Measurements from ENCODE around the gene FAM193A. TPM values are rescaled to one million over a fixed set of nuclear protein-coding genes. Genes with fewer than 3 reads are reported as not detected.
A peak's percentile ranks its signal among the peaks of the same experiment; 100 is the strongest.
"Not testable (repeated sequence)": the region's sequence is repeated elsewhere in the genome, so short reads cannot be mapped to it uniquely, and the experiment has no call there.

FAM193A gene
- total RNA-seq, 1 donor from 2014 or later = 29.2 TPM

GRCh38 chr4:2728221-2728620 is 191.8 kb downstream of the FAM193A start:
- no peak for DNase-seq (ENCODE audit: low read depth)

GRCh38 chr4:2728806-2729532 is 192.5 kb downstream of the FAM193A start:
- DNase-seq (ENCODE audit: low read depth) = no peak

GRCh38 chr4:2729533-2729875 is 193.1 kb downstream of the FAM193A start:
- no peak for DNase-seq (ENCODE audit: low read depth)

GRCh38 chr4:2731907-2732317 is 195.5 kb downstream of the FAM193A start:
- no peak for DNase-seq (ENCODE audit: low read depth)

- DNase-seq (ENCODE audit: low read depth) = no peak
Measured at GRCh38 chr4:2732526-2732925, 196.1 kb downstream of the FAM193A start.

GRCh38 chr4:2733001-2733843 is 196.8 kb downstream of the FAM193A start:
- no peak for DNase-seq (ENCODE audit: low read depth)

GRCh38 chr4:2733844-2734574 is 197.6 kb downstream of the FAM193A start:
- no peak for DNase-seq (ENCODE audit: low read depth)

GRCh38 chr4:2734612-2735011 is 198.2 kb downstream of the FAM193A start:
- DNase-seq (ENCODE audit: low read depth) = peak; percentile 48

- DNase-seq (ENCODE audit: low read depth) = no peak
Measured at GRCh38 chr4:2735869-2736268, 199.4 kb downstream of the FAM193A start.

GRCh38 chr4:2738296-2738695 is 201.8 kb downstream of the FAM193A start:
- DNase-seq (ENCODE audit: low read depth) = not testable (repeated sequence)

- DNase-seq (ENCODE audit: low read depth) = no peak
Measured at GRCh38 chr4:2741626-2742025, 205.2 kb downstream of the FAM193A start.

- no peak for DNase-seq (ENCODE audit: low read depth)
Measured at GRCh38 chr4:2742081-2742822, 205.8 kb downstream of the FAM193A start.

- DNase-seq (ENCODE audit: low read depth) = no peak
Measured at GRCh38 chr4:2742823-2743517, 206.5 kb downstream of the FAM193A start.

- no peak for DNase-seq (ENCODE audit: low read depth)
Measured at GRCh38 chr4:2743518-2744445, 207.3 kb downstream of the FAM193A start.

- DNase-seq (ENCODE audit: low read depth) = no peak
Measured at GRCh38 chr4:2744576-2745270, 208.3 kb downstream of the FAM193A start.

- DNase-seq (ENCODE audit: low read depth) = no peak
Measured at GRCh38 chr4:2745516-2745915, 209.1 kb downstream of the FAM193A start.

GRCh38 chr4:2745981-2746806 is 209.7 kb downstream of the FAM193A start:
- DNase-seq (ENCODE audit: low read depth) = peak; percentile 57

- DNase-seq (ENCODE audit: low read depth) = no peak
Measured at GRCh38 chr4:2746891-2747695, 210.6 kb downstream of the FAM193A start.
